Medulla oblongata (tissue), 1 donor: ENCODE results near the gene ASMTL.
"Not testable (repeated sequence)": the region's sequence is repeated elsewhere in the genome, so short reads cannot be mapped to it uniquely, and the experiment has no call there.

Source experiments
- DNase-seq: peaks from one replicate; pipeline ENCODE4 v3.0.0-alpha.2; 2015; ENCODE audit errors: extremely low spot score

The ASMTL gene

DNA sequence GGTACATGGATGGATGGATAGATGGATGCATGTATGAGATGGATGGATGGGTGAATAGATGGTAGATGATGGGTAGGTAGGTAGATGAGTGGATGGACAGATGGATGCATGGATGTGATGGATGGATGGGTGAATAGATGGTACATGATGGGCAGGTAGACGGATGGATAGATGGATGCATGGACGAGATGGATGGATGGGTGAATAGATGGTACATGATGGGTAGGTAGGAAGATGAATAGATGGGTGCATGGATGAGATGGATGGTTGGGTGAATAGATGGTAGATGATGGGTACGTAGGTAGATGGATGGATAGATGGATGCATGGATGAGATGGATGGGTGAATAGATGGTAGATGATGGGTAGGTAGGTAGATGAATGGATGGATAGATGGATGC is 48.8 kb downstream of the ASMTL start:
- DNase-seq = not testable (repeated sequence)

DNA sequence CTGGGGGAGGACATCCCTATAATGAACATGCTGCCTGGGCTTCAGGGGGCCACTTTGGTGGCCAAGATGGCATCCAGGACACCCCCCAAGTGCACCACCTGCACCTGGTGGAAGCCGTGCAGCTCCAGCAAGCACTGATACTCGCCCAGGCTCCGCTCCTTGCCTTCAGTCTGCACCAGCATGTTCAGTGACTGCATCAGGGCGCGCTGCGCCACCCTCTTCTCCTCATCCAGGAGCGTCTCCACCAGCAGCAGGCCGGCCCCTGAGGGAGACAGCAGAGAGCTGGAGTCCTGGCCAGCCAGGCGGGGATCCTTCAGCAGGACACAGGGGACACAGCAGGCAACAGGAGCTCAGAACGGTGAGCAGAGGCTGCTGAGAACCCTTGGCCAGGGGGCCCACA is 49.5 kb downstream of the ASMTL start:
- no peak for DNase-seq

DNA sequence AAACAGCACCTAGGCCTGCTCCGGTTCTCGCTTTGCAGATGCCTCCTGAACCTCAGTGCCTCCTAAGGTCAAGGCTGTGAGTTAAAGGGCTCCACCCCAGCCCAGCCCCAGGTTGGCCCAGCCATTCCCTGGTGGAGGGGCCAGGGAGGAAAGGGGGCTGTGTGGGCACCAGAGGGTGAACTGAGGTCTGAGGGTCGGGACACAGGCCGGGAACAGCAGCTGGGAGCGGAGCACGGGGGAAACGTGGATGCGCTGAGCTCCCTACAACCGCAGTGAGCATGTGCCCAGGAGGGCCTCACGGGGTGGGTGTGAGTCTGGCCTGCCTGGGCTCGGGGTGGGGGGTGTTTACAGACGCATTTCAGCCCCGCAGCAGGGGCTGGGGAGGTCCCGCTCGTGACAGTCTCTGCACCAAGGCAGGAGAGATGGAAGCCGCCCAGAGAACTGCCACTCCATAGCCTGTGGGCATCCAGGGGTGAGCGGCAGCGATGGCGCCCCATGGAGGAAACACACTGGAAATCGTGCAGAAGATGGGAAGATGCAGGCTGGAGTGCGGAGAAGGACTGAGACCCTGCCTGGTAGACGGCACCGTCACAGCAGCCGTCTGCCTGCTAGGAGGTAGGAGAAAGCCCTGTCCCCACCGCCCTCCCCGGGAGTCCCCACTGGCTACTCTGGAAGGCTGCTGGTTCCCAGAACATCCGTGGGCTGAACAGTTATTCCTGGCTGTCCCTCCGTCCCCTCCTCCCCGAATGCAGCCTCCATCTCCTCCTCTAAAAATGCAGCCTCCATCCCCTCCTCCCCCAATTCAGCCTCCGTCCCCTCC is 50.9 kb downstream of the ASMTL start:
- DNase-seq = no peak

DNA sequence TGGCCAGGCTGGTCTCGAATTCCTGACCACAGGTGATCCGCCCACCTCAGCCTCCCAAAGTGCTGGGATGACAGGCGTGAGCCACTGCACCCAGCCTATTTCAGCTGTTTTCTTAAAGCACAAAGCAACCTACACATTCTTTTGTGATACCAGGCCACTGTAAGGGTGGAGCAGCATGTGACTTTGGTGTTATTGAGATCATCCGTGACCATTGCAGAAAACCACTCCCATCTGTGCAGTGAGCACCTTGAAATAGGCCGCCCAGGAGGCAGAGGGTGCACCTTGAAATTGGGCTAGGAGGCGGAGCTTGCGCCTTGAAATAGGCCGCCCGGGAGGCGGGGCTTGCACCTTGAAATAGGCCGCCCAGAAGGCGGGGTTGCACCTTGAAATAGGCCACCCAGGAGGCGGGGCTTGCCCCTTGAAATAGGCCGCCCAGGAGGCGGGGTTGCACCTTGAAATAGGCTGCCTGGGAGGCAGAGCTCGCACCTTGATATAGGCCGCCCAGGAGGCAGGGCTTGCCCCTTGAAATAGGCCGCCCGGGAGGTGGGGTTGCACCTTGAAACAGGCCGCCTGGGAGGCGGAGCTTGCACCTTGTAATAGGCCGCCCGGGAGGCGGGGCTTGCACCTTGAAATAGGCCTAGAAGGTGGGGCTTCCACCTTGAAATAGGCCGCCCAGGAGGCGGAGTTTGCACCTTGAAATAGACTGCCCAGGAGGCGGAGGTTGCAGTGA is 51.8 kb downstream of the ASMTL start:
- DNase-seq = no peak

DNA sequence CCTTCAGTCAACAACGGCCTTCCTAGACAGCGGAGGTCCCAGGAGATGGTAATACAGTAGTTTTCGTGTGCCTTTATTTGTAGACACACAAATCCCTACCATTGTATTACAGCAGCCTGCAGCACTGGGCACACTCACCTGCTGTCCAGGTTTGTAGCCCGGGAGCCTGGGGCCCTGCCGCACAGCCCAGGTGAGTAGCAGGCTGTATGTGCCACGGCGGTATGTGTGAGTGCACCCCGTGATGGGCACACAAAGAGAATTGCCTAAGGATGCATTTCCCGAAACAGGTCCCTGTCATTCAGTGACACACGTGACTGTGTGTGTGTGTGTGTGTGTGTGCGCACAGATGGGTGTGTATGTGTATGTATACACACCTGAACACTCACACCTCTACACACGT is 52.7 kb downstream of the ASMTL start:
- no peak for DNase-seq

DNA sequence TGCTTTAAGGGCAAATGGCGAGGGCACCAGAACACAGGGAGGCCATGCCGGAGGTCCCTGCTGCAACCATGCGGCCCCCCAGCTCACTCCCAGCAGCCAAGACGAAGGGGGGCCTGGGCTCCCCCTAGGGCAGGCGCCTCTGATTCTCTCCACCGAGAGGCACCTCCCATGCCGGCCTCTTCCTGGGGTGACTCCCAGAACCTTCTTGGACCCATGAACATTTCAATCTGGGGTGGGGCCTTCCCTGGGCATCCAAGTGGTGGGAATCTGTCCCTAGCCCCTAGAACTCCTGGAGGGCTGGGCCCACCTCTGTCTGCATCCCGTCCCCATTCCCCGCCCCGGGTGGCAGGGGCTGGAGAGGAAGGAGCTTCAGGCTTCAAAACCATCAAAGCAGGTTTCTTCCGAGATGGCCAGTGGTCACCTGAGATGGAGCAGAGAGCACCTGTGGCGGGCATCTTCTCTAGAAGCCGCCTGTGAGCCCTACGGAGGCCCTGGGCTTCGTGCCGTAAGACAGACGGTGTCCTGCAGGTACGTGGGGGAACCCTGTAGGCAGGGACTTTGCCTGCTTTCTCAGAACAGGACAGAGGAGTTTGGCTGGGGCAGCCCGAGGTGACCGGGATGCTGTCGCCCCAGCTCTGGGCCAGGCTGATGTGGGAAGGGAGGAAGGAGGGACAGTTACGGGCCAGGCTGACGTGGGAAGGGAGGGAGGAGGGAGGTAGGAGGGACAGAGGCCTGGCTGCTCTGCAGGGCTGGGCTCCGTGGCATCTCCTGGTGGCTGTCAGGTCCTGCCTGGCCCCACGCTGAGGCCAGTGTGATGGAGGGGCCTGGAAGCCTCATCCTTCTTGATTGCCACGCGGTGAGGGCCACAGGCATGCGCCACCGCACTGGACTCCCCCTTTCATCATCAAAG is 54.0 kb downstream of the ASMTL start:
- DNase-seq = no peak

DNA sequence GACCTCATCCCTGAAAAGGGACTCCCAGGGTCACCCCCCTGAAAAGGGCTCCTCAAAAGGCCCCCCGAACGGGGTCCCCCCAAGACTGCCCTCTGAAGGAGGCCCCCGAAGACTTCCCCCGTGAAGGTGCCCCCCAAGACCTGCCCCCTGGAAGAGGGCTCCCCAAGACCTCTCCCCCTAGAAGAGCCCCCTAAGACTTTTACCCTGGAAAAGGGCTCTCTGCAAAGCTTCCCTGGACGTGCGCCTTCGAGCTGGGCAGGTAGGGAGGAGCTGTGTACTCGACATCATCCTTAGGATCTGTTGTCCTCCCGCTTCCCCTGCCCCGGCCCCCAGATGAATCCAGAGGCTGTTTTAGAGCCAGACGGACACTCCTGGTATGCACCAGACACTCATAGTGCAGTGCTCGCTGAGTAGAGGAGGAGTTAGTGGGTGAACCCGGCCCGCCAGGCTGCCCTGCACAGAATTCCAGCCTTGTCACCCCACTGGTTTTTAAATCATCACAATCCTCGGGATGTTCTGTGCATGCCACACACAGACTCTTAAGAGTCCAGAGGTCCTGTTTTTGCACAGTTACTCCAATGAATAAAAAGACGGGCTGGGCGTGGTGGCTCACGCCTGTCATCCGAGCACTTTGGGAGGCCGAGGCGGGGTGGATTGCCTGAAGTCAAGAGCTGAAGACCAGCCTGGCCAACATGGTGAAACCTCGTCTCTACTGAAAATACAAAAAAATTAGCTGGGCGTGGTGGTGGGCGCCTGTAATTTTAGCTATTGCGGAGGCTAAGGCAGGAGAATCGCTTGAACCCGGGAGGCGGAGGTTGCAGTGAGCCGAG is 55.1 kb downstream of the ASMTL start:
- DNase-seq = no peak

DNA sequence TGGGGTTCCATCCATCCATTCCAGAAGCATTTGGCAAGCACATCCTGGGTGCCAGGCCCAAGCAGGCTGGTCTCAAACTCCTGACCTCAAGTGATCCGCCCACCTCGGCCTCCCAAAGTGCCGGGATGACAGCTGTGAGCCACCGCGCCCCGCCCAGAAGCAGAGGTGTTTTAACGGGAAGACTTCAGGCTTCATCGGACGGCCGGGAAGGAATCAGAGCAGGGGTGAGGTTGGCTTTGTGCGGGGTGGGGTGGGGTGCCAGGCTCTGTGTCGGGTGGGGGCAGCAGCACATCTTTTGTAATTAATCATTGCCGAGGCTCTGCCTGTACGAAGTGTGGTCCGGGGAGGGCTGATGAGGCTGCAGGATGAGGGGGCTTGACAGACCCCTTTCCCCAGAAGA is 55.7 kb downstream of the ASMTL start:
- no peak for DNase-seq

DNA sequence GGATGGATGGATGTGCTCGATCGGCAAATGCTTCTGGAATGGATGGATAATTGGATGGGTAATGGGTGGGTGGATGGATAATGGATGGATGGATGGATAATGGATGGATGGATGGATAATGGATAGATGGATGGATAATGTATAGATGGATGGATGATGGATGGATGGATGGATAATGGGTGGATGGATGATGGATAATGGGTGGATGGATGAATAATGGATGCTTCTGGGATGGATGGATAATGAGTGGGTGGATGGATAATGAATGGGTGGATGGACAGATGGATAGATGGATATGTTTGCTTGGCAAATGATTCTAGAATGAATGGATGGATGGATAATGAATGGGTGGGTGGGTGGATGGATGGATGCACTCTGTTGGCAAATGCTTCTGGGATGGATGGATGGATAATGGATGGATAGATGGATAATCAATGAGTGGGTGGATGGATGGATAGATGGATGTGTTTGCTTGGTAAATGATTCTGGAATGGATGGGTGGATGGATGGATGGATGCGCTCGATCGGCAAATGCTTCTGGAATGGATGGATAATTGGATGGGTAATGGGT is 57.0 kb downstream of the ASMTL start:
- no peak for DNase-seq

DNA sequence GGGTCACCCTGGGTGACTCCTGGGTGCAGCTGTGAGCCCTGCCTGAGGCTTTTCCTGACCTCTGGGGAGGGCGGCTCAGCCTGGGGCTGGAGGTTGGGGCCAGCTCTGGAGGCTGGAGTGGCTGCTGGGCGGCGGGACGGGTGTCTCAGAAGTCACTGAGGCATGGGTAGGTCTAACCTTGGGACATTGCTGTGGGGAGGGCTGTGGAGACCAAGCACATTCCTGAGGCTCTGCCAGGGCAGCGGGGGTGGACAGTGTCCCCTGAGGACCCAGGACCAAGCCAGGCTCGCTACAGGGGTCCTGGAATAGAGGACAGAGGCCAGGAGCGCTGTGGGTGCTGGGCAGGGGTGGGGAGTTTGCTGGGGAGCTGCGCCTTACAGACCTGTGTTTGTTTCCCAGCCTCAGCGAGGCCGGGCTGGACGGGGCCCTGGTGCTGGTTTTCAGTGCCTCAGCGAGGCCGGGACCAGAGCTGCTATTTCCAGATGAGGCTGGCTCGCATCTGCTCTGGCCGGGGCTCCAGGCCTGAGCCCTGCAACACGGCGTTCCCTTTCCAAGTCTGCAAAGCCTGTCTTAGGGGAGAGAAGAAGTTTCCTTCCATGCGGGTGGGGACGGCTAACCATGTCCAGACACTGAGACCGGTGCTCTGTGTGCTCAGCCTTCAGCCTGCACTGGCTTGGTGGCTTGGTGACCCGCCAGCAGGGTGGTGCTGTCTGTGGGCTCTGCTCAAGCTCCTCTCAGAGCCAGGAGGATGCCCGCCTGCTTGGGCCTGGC is 57.8 kb downstream of the ASMTL start:
- no peak for DNase-seq

DNA sequence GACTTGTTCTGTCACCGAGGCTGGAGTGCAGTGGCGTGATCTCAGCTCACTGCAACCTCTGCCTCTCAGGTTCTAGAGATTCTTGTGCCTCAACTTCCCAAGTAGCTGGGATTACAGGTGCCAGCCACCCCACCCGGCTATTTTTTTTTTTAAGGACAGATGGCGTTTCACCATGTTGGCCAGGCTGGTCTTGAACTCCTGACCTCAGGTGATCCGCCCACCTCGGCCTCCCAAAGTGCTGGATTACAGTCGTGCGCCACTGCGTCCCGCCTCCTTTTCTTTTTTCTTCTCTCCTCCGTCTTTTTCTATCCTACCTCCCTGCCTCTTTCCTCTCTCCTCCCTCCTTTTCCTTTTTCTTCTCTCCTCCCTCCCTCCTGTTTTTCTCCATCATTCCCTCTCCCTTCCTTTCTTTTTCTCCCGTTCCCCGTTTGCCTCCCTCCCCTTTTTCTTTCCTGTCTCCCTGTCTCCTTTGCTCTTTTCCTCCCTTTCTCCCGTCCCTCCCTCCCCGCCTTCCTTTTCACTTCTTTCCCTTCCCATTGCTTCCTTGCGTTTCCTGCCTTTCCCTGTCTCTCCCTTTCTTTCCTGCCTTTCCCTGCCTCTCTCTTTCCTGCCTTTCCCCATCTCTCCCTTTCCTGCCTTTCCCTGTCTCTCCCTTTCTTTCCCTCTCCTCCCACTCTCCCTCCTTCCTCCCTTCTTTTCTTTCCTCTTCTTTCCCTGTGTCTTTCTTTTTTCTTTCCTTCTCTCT is 58.7 kb downstream of the ASMTL start:
- DNase-seq = no peak

DNA sequence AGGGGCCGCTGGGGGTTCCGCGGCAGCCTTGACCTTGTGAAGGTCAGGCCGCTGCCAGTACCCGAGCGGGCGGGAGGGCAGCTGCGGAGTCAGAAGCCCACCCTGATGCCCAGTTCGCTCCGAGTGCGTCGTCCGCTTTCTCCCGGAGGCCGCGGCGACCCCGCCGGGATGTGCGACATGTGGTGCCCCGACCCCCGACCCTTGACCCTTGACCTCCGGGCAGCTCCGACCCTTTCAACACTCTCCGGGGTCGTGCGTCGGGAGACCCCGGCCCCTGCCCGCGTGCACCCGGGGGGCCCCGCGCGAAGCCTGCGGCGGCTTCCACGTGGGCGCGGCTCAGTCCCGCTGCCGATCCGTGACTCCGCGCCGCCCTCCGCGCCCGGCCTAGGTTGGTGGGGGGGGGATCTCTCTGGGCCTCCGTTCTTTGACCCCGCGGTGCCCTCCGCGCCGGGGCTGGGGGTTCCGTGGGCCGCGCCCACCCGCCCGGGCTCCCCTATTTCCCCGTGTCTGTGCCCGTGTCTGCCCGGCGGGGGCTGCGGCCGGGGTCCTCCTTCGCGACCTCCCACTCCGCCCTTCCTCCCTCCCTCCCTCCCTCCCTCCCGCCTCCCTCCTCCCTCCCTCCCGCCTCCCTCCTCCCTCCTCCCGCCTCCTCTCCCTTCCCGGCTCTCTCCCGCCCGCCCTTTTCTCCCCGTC is 60.2 kb downstream of the ASMTL start:
- peak; percentile 74 for DNase-seq

DNA sequence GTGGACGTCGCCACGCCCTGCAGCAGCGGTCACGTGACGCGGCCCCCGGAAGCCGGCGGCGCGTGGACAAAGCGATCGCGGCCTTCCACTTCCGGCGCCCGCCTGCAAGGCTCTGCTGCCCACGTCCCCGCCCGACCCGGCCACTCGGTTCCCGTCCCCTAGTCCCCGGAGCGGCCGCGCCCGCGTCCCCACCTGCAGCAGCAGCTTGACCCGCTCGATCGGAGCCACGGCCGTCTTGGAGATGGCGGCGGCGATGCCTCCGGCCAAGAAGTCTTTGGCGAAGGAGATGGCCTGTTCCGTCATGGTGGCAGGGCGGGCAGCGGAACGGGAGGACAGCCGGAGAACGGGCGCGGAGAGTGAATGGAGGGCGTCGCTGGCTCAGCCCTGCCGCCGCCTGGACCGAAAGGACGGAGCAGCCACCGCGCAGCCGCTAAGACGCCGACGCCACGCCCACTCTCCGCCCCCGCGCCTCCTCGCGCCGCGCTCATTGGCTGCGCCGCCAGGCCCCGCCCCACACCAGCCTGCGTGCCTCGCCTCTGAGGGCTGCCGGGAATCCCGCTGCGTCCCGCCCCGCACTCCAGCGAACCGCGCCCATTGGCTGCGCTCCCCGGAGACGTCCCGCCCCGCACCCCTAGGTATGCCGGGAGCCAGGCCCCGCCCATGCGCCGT is 60.9 kb downstream of the ASMTL start, which contains the start of gene SLC25A6:
SLC25A6 (minus strand) TSS at position 407 of the 669 bp plus-strand sequence; CDS start at position 303, 104 bp downstream.
- peak; percentile 98 for DNase-seq

DNA sequence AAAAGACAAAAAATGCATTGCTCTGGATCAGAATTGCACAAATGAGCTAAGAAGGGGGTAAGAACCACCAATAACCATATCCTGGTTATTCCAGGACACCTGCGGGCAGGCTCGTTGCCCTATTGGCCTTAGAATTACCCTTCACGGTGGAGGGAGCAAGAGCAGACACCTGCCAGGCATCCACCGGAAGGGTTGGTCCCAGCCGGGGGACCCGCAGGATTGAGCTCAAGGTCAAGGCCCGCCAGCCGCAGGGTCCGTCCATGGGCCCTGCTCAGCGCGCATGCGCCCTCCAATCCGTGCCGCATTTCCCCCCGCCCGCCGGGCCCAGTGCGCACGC is 61.4 kb downstream of the ASMTL start:
- DNase-seq = no peak

DNA sequence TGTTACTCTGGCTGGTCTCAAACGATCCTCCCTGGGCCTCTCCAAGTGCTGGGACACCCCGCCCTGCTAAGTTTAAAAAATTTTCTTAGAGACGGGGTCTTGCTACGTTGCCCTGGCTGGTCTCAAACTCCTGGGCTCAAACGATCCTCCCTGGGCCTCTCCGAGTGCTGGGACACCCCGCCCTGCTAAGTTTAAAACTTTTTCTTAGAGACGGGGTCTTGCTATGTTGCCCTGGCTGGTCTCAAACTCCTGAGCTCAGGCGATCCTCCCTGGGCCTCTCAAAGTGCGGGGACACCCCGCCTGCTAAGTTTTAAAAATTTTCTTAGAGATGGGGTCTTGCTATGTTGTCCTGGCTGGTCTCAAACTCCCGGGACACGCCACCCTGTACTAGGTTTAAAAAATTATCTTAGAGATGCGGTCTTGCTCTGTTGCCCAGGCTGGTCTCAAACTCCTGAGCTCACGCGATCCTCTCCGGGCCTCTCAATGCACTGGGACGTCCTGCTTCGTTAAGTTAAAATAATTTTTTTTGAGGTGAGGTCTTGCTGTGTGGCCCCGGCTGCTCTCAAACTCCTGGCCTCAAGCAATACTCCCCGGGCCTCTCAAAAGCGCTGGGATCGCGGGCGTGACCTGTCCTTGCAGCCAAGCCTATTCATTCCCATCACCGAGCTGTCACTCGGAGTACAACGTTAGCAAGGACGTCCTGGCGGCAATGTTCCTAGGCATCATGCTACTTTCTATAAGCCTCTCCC is 61.9 kb downstream of the ASMTL start:
- DNase-seq = no peak

DNA sequence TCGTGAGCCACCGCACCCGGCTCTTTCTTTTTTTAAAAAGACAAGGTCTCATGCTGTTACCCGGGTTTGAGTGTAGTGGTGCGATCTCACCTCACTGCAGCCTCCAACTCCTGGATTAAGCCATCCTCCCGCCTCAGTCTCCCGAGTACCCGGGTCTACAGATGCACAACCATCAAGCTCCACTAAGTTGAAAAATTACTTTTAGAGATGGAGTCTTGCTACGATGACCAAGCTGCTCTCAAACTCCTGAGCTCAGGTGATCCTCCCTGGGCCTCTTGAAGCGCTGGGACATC is 62.8 kb downstream of the ASMTL start:
- no peak for DNase-seq

DNA sequence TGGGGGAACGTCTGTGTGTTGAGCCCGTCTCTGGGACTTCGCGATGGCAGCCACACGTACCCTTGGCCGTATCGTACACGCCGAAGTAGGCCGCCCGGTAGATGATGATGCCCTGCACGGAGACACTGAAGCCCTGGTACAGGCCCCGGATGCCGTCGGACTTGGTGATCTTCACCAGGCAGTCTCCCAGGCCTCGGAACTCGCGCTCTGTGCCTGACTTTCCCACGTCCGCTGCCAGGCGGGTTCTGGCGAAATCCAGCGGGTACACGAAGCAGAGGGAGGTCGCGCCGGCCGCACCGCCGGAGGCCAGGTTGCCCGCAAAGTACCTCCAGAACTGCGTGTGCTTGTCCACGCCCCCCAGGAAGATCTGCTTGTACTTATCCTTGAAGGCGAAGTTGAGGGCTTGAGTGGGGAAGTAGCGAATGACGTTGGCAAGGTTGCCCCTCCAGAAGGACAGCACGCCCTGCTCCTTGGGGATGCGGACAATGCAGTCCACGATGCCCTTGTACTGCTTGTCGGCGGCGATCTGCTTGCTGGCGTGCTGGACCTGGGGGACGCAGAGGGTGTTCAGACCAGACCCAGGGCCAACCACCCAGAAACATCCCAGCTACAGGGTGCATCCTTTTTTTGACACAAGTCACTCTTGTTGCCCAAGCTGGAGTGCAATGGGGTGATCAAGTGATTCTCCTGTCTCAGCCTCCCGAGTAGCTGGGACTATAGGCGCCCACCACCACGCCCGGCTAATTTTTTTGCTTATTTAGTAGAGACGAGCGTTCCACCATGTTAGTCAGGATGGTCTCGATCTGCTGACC is 63.3 kb downstream of the ASMTL start:
- no peak for DNase-seq
